Measurements from ENCODE around the gene FAM50A. TPM values are rescaled to one million over a fixed set of nuclear protein-coding genes. Genes with fewer than 3 reads are reported as not detected.

FAM50A gene
- total and polyA plus RNA-seq, 2 of the 4 experiments (the other 2 are of a cell fraction): 46.4 to 119 TPM

GRCh38 chrX:154477891-154478477 lies 34.0 kb downstream of the FAM50A start:
- Histone ChIP-seq H2BK120ac (ENCODE audit: low read depth, low read length) (no peak overlapping the region), H3K4ac (ENCODE audit: low read depth, low read length) (peak overlapping the region; percentile 24), H2AFZ (replicated peaks; ENCODE audit: low read length, poor library complexity) (peak overlapping the region; percentile 93), H3K4me2 (ENCODE audit: low read depth, low read length) (peak overlapping the region; percentile 91), H3K79me1 (ENCODE audit: low read depth in 1 of 2, low read length in 2 of 2) (no peaks in the 10 kb centered on the region; a peak in 1 of 4 replicates), H3K18ac (ENCODE audit: low read depth, low read length) (0 out of 2 replicates have a peak overlapping the region, but pooled peaks have one; percentile 14), H3K9me1 (ENCODE audit: insufficient read depth, low read length) (no peaks in the 10 kb centered on the region), H3K4me1 (ENCODE audit: control insufficient read depth, insufficient read depth, low read length) (no peaks in the 10 kb centered on the region), H3K9me3 (ENCODE audit: control insufficient read depth, insufficient read depth, low read length) (no peaks in the 10 kb centered on the region; the same call in 1 of the 2 replicates), H4K20me1 (ENCODE audit: insufficient read depth, low read length) (no peaks in the 10 kb centered on the region; the same call in 1 of the 2 replicates), H3K9ac (ENCODE audit: low read depth, low read length) (peak overlapping the region; percentile 88), H4K91ac (ENCODE audit: insufficient read depth, low read depth, low read length) (no peak overlapping the region), H3K4me3 (ENCODE audit: insufficient read depth, low read depth, low read length) (peak overlapping the region; percentile 52), H3K27ac (ENCODE audit: insufficient read depth, low read length) (peak overlapping the region; percentile 78), H4K5ac (ENCODE audit: low read depth, low read length) (no peak overlapping the region), H3K23ac (ENCODE audit: low read depth, low read length) (peak overlapping the region; percentile 80; the same call in 1 of the 2 replicates), H2AK9ac (replicated peaks; ENCODE audit: low read depth, low read length, poor library complexity) (peak overlapping the region; percentile 44), H2BK5ac (ENCODE audit: low read depth, low read length, poor library complexity, severe bottlenecking) (peak overlapping the region; percentile 18), H2BK20ac (ENCODE audit: low read depth, low read length) (no peak overlapping the region), H2BK15ac (ENCODE audit: low read depth, low read length) (no peak overlapping the region), H3K56ac (ENCODE audit: extremely low read depth, insufficient read depth, low read length) (no peak overlapping the region), H4K8ac (ENCODE audit: low read depth in 2 of 2, low read length in 2 of 2) (0 out of 4 replicates have a peak overlapping the region, but pooled peaks of 1 of the 2 experiments have one; percentile 69), H3K14ac (replicated peaks; ENCODE audit: low read depth, low read length) (peak overlapping the region; percentile 44), H3K27me3 (ENCODE audit: control insufficient read depth, insufficient read depth, low read length) (no peaks in the 10 kb centered on the region), H2AK5ac (ENCODE audit: low read depth, low read length) (peak overlapping the region; percentile 43), H3K36me3 (ENCODE audit: control insufficient read depth, insufficient read depth, low read length) (peaks cover 5% of the 10 kb centered on the region; the same call in 1 of the 2 replicates)
- ChIA-PET POLR2A (ENCODE audit: unreplicated experiment) (interaction anchor here (0.8 kb wide), 2 partner anchors 13 to 80 kb away, joined by 3 read pairs; no protein-coding TSS in a partner anchor), CTCF (no interaction called here)
- WGBS, 2 experiments (ENCODE audit: extremely low coverage in 2 of 2, insufficient read length in 1 of 2): 50% methylated on average over 8 of the region's 24 CpGs; no CpG with 5 or more reads in 1 of the 2 experiments
- BruUV-seq (replicated peaks): no TSS peak
- DNase-seq: no peak
- ATAC-seq (ENCODE audit: low read depth): peak; percentile 1; the same call in 1 of the 2 replicates
- TF ChIP-seq CHD1 (IDR thresholded peaks at IDR 0.05; ENCODE audit: low read depth, low read length) (no peak), CTCF (conservative IDR thresholded peaks at IDR 0.05; ENCODE audit: low read depth, low read length) (no peak), SMC3 (IDR thresholded peaks at IDR 0.05; ENCODE audit: low read depth, low read length) (no peak), FOS (IDR thresholded peaks at IDR 0.05; ENCODE audit: low read depth, low read length) (no peak), NFE2L2 (IDR thresholded peaks at IDR 0.05; ENCODE audit: low read depth, low read length) (no peak), USF2 (IDR thresholded peaks at IDR 0.05; ENCODE audit: low read depth, low read length) (no peak), MAFK (IDR thresholded peaks at IDR 0.05; ENCODE audit: low read depth, low read length) (no peak), BHLHE40 (IDR thresholded peaks at IDR 0.05; ENCODE audit: low read depth, low read length) (no peak), CEBPB (IDR thresholded peaks at IDR 0.05; ENCODE audit: low read depth, low read length) (no peak), RFX5 (IDR thresholded peaks at IDR 0.05; ENCODE audit: low read depth, low read length) (no peak), MXI1 (IDR thresholded peaks at IDR 0.05; ENCODE audit: borderline replicate concordance, low read depth, low read length) (no peak), RCOR1 (IDR thresholded peaks at IDR 0.05; ENCODE audit: insufficient replicate concordance, low read length) (no peak), RAD21 (IDR thresholded peaks at IDR 0.05; ENCODE audit: low read length) (no peak)
- intact Hi-C loops (cut with micrococcal nuclease): no loop called here
- in situ Hi-C loops (cut with MboI; ENCODE audit: low sequenced_read_pairs): no loop called here
- dilution Hi-C loops (cut with HindIII; ENCODE audit: low sequenced_read_pairs, unreplicated experiment): no loop called here
